PFSK-1 (cell line): Measurements from ENCODE around the gene GPR107. TPM values are rescaled to one million over a fixed set of nuclear protein-coding genes. Genes with fewer than 3 reads are reported as not detected.

ENCODE experiments used
- FOXP2 ChIP-seq: optimal IDR thresholded peaks from 2 replicates; pipeline ENCODE3; 2011; ENCODE audit warnings: borderline replicate concordance, control low read depth, inconsistent platforms; ENCODE audit not compliant: insufficient read depth; ENCODE audit errors: extremely low read length, extremely low read depth
- POLR2AphosphoS5 ChIP-seq: IDR thresholded peaks from 2 replicates; pipeline ENCODE4 v1.6.1; 2012; ENCODE audit warnings: low read depth, mild to moderate bottlenecking, control low read depth, low read length, moderate library complexity
- SIN3A ChIP-seq: IDR thresholded peaks from 2 replicates; pipeline ENCODE4 v1.6.1; 2012; ENCODE audit warnings: mild to moderate bottlenecking, low read length, moderate library complexity, borderline replicate concordance; ENCODE audit not compliant: insufficient read depth
- TAF1 ChIP-seq: IDR thresholded peaks from 2 replicates; pipeline ENCODE4 v1.6.1; 2012; ENCODE audit warnings: low read length, control low read depth, borderline replicate concordance; ENCODE audit not compliant: insufficient read depth
- polyA plus RNA-seq: library from polyadenylated mRNA; unstranded; fragments of >200 nt; gene quantifications from one replicate; pipeline ENCODE4 v1.2.1, GENCODE V29; 2012; ENCODE audit warnings: low read depth, missing spikeins; ENCODE audit not compliant: insufficient read length
- TF ChIP-seq, protein P1 (sequence below), 2 experiments: IDR thresholded peaks; 2 replicates each; pipeline versions ENCODE4 v1.6.1 to v1.8.0; 2011 to 2012; ENCODE audit warnings: low read depth in 2 of 2, low read length in 2 of 2, control low read depth in 1 of 2, inconsistent platforms in 1 of 2, mild to moderate bottlenecking in 1 of 2, moderate library complexity in 1 of 2; ENCODE audit not compliant: insufficient read depth in 1 of 2

The GPR107 gene
- 18.5 TPM for polyA plus RNA-seq

DNA sequence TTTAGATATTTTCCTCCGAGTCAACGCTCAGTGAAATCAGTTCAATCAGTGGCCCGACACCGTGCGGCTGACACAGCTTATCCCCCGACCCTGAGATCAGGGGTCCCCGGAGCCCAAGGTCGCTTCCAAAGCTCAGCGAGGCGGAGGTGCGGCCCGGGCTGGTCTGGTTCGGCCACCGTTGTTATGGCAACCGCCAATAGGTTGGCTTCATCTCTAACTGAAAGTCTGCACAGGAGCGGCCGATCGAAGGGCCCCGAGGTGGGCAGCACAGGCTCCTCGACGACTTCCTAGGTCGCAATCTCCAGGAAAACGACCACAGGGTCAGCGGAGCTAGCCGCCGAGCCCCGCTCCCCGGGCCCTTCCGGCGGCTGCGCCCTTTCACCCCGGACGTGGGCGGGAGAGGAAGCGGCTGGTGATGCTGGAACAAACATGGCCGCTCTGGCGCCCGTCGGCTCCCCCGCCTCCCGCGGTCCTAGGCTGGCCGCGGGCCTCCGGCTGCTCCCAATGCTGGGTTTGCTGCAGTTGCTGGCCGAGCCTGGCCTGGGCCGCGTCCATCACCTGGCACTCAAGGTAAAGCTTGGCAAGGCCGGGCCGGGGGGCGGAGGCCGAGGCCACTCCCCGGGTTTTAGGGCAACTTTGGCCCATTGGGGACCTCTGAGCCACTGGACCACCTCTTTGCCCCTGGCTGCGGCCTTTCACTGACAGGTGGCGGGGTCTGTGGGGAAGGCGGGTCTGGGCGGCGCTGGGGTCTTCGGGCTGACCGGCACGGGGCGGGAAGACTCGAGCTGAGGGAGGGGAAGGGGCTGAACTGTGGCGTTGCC is at the start of gene GPR107:
TSS of gene GPR107 (plus strand) at position 403 of the 821 bp plus-strand sequence. CDS start at position 430, 27 bp downstream.
- peak; percentile 85; the same call in 1 of the 2 replicates for TF ChIP-seq SIN3A
- TF ChIP-seq, protein P1, sequence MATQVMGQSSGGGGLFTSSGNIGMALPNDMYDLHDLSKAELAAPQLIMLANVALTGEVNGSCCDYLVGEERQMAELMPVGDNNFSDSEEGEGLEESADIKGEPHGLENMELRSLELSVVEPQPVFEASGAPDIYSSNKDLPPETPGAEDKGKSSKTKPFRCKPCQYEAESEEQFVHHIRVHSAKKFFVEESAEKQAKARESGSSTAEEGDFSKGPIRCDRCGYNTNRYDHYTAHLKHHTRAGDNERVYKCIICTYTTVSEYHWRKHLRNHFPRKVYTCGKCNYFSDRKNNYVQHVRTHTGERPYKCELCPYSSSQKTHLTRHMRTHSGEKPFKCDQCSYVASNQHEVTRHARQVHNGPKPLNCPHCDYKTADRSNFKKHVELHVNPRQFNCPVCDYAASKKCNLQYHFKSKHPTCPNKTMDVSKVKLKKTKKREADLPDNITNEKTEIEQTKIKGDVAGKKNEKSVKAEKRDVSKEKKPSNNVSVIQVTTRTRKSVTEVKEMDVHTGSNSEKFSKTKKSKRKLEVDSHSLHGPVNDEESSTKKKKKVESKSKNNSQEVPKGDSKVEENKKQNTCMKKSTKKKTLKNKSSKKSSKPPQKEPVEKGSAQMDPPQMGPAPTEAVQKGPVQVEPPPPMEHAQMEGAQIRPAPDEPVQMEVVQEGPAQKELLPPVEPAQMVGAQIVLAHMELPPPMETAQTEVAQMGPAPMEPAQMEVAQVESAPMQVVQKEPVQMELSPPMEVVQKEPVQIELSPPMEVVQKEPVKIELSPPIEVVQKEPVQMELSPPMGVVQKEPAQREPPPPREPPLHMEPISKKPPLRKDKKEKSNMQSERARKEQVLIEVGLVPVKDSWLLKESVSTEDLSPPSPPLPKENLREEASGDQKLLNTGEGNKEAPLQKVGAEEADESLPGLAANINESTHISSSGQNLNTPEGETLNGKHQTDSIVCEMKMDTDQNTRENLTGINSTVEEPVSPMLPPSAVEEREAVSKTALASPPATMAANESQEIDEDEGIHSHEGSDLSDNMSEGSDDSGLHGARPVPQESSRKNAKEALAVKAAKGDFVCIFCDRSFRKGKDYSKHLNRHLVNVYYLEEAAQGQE (IDR thresholded peaks at IDR 0.05; ENCODE audit: insufficient read depth in 1 of 2, low read depth in 2 of 2, low read length in 2 of 2) = peak in 1 of 2 experiments; percentile 52; a peak in 1 of 4 replicates
- TF ChIP-seq TAF1 = peak; percentile 85
- peak; percentile 88 for TF ChIP-seq POLR2AphosphoS5
- peak; percentile 68 for TF ChIP-seq FOXP2

GRCh38 chr9:130003943-130004552 is 49.7 kb upstream of the GPR107 start:
- TF ChIP-seq TAF1 (no peak), SIN3A (no peak), FOXP2 (no peak), POLR2AphosphoS5 (no peak)
- TF ChIP-seq, protein P1 (IDR thresholded peaks at IDR 0.05; ENCODE audit: insufficient read depth in 1 of 2, low read depth in 2 of 2, low read length in 2 of 2) = no peak

GRCh38 chr9:130008538-130008937 is 45.2 kb upstream of the GPR107 start:
- TF ChIP-seq SIN3A = no peak
- TF ChIP-seq FOXP2 = no peak
- TF ChIP-seq POLR2AphosphoS5 = no peak
- TF ChIP-seq, protein P1 (IDR thresholded peaks at IDR 0.05; ENCODE audit: insufficient read depth in 1 of 2, low read depth in 2 of 2, low read length in 2 of 2) = no peak
- no peak for TF ChIP-seq TAF1

- TF ChIP-seq POLR2AphosphoS5 = no peak
- no peak for TF ChIP-seq TAF1
- no peak for TF ChIP-seq FOXP2
- TF ChIP-seq, protein P1 (IDR thresholded peaks at IDR 0.05; ENCODE audit: insufficient read depth in 1 of 2, low read depth in 2 of 2, low read length in 2 of 2) = no peak
- no peak for TF ChIP-seq SIN3A
Observed at GRCh38 chr9:130010151-130010988, 43.3 kb upstream of the GPR107 start.
